Caki2 (cell line): Measurements from ENCODE around the gene LCP1. TPM values are rescaled to one million over a fixed set of nuclear protein-coding genes. Genes with fewer than 3 reads are reported as not detected.
"Not testable (repeated sequence)": the region's sequence is repeated elsewhere in the genome, so short reads cannot be mapped to it uniquely, and the experiment has no call there.

Source experiments
- DNase-seq: peaks from one replicate; pipeline ENCODE4 v3.0.0-alpha.2; 2015; ENCODE audit warnings: low read depth
- in situ Hi-C: cut with HindIII; loops from 2 replicates; pipeline ENCODE4 v1.10.0; 2016; ENCODE audit warnings: low sequenced_read_pairs, low pct_unique_long_range_greater_than_20kb, mixed read lengths
- total RNA-seq: library from RNA; depleted of rRNA; stranded (reverse); fragments of >200 nt; shearing (Covaris generic); gene quantifications from 2 replicates; pipeline ENCODE4 v1.2.3, GENCODE V29; 2014; ENCODE audit warnings: low replicate concordance

The LCP1 gene
- total RNA-seq, 1 experiment from 2014 or later: not detected

GRCh38 chr13:46166224-46166584 lies 15.8 kb downstream of the LCP1 start:
- in situ Hi-C loops: no loop called here
- DNase-seq: no peak

- DNase-seq: peak; percentile 8
- in situ Hi-C loops: no loop called here
These were observed 16.3 kb downstream of the LCP1 start for GRCh38 chr13:46165485-46166223.

- DNase-seq: no peak
- in situ Hi-C loops: no loop called here
These were observed 17.3 kb downstream of the LCP1 start for GRCh38 chr13:46164661-46165060.

GRCh38 chr13:46162741-46163140 lies 19.2 kb downstream of the LCP1 start:
- in situ Hi-C loops, DNase-seq: not testable (repeated sequence)

GRCh38 chr13:46160471-46161066 lies 21.4 kb downstream of the LCP1 start:
- in situ Hi-C loops: no loop called here
- peak; percentile 6 for DNase-seq

- DNase-seq: no peak
- in situ Hi-C loops: no loop called here
These were observed 21.9 kb downstream of the LCP1 start for GRCh38 chr13:46160065-46160464.

GRCh38 chr13:46158983-46159382 lies 23.0 kb downstream of the LCP1 start:
- in situ Hi-C loops: no loop called here
- DNase-seq: no peak

GRCh38 chr13:46158222-46158621 lies 23.8 kb downstream of the LCP1 start:
- DNase-seq: no peak
- in situ Hi-C loops: no loop called here

GRCh38 chr13:46154136-46154801 lies 27.7 kb downstream of the LCP1 start:
- in situ Hi-C loops: no loop called here
- no peak for DNase-seq

- DNase-seq: no peak
- in situ Hi-C loops: no loop called here
These were observed 29.2 kb downstream of the LCP1 start for GRCh38 chr13:46152627-46153328.

- no peak for DNase-seq
These were observed 31.8 kb downstream of the LCP1 start for GRCh38 chr13:46150134-46150693.

GRCh38 chr13:46149272-46150133 lies 32.5 kb downstream of the LCP1 start:
- DNase-seq: no peak
- in situ Hi-C loops: no loop called here

More at GRCh38 chr13:46150134-46150693, 31.8 kb downstream of the LCP1 start:
- in situ Hi-C loops: no loop called here

- in situ Hi-C loops: no loop called here
- DNase-seq: no peak
These were observed 35.1 kb downstream of the LCP1 start for GRCh38 chr13:46146898-46147297.

GRCh38 chr13:46145950-46146349 lies 36.0 kb downstream of the LCP1 start:
- no peak for DNase-seq
- in situ Hi-C loops: no loop called here

- in situ Hi-C loops: no loop called here
- DNase-seq: no peak
These were observed 36.8 kb downstream of the LCP1 start for GRCh38 chr13:46145135-46145534.

GRCh38 chr13:46143184-46143701 lies 38.7 kb downstream of the LCP1 start:
- no peak for DNase-seq
- in situ Hi-C loops: no loop called here

- DNase-seq: no peak
- in situ Hi-C loops: no loop called here
These were observed 39.2 kb downstream of the LCP1 start for GRCh38 chr13:46142776-46143175.

GRCh38 chr13:46140044-46140443 lies 41.9 kb downstream of the LCP1 start:
- in situ Hi-C loops: no loop called here
- no peak for DNase-seq
